ENCODE measurements around the gene TMEM74B. TPM values are rescaled to one million over a fixed set of nuclear protein-coding genes. Genes with fewer than 3 reads are reported as not detected.

The TMEM74B gene
- total and polyA plus RNA-seq, 9 of the 15 experiments (the other 6 are each of a cell fraction or from before 2014, with no cell fraction given): 0.24 to 19.0 (median 7.5) TPM

GRCh38 chr20:1212023-1212422 lies 27.2 kb upstream of the TMEM74B start:
- Histone ChIP-seq H3K4me3 (no peak overlapping the region), H2AFZ (ENCODE audit: low read depth, low read length) (0 out of 2 replicates have a peak overlapping the region, but pooled peaks have one; percentile 12), H3K27me3 (ENCODE audit: control insufficient read depth in 2 of 2, insufficient read depth in 2 of 2, low read length in 2 of 2) (no peaks in the 10 kb centered on the region), H3K36me3 (ENCODE audit: control insufficient read depth, insufficient read depth, low read length) (no peaks in the 10 kb centered on the region), H3K27ac (ENCODE audit: extremely low read depth, low read depth, low read length) (no peak overlapping the region), H3K79me2 (ENCODE audit: control insufficient read depth, insufficient read depth, low read length) (no peaks in the 10 kb centered on the region), H3K4me1 (replicated peaks in 1 of 2; ENCODE audit: control insufficient read depth in 2 of 2, insufficient read depth in 2 of 2, low read length in 2 of 2) (peaks cover 11 to 35% of the 10 kb centered on the region in 2 experiments; a peak in 4 of 5 replicates), H4K20me1 (replicated peaks; ENCODE audit: control insufficient read depth, insufficient read depth, low read length) (no peaks in the 10 kb centered on the region), H3K4me2 (ENCODE audit: insufficient read depth, low read length) (peak overlapping the region; percentile 50; the same call in 1 of the 2 replicates), H3K9me3 (replicated peaks; ENCODE audit: control insufficient read depth, insufficient read depth, low read depth, low read length) (no peaks in the 10 kb centered on the region; the same call in 1 of the 2 replicates), H3K9me1 (ENCODE audit: control insufficient read depth, insufficient read depth, low read length) (no peaks in the 10 kb centered on the region), H3K9ac (ENCODE audit: insufficient read depth in 1 of 2, low read depth in 2 of 2, low read length in 2 of 2) (peak overlapping the region in 1 of 2 experiments; percentile 39; a peak in 1 of 4 replicates)
- in situ Hi-C loops (cut with MboI) (no loop called here), intact Hi-C loops (cut with micrococcal nuclease) (loop anchor here (5.0 to 10.0 kb wide), 5 partner anchors 35 to 237 kb away; partner anchors contain the start of genes FKBP1A and PSMF1)
- POLR2A ChIA-PET: interaction anchor here (0.6 to 1.0 kb wide), 4 partner anchors 8 to 27 kb away, joined by 3 read pairs; partner anchors contain the start of genes C20orf202 and TMEM74B
- ATAC-seq (peak; percentile 21; the same call in 2 of the 3 replicates), DNase-seq (ENCODE audit: extremely low read depth in 1 of 4, low spot score in 3 of 4) (peak in 2 of 4 experiments; percentile 35 to 68), FAIRE-seq (peak; percentile 76)
- CTCF ChIA-PET (ENCODE audit: low intra/inter-chr PET ratio): no interaction called here
- no TSS peak for BruUV-seq (replicated peaks)
- TF ChIP-seq NFIC (IDR thresholded peaks at IDR 0.05) (no peak), FOXP1 (CRISPR knock-in tag; IDR thresholded peaks at IDR 0.05) (no peak), NCOR1 (IDR thresholded peaks at IDR 0.05) (peak; percentile 78), CBFA2T2 (conservative IDR thresholded peaks at IDR 0.05) (peak; percentile 80), ZNF609 (CRISPR knock-in tag; IDR thresholded peaks at IDR 0.05; ENCODE audit: borderline replicate concordance) (no peak), HSF4 (CRISPR knock-in tag; IDR thresholded peaks at IDR 0.05; ENCODE audit: borderline replicate concordance) (no peak), ZNF318 (IDR thresholded peaks at IDR 0.05; ENCODE audit: borderline replicate concordance in 1 of 2, low read depth in 1 of 2) (no peak), ZBTB12 (CRISPR knock-in tag; IDR thresholded peaks at IDR 0.05) (no peak)

Measured in K562 (cell line).